ENCODE measurements around the gene DCHS2. TPM values are rescaled to one million over a fixed set of nuclear protein-coding genes. Genes with fewer than 3 reads are reported as not detected.

DCHS2 gene
- total RNA-seq, 2 experiments from 2014 or later, result 0.16 to 0.22 TPM

DNA sequence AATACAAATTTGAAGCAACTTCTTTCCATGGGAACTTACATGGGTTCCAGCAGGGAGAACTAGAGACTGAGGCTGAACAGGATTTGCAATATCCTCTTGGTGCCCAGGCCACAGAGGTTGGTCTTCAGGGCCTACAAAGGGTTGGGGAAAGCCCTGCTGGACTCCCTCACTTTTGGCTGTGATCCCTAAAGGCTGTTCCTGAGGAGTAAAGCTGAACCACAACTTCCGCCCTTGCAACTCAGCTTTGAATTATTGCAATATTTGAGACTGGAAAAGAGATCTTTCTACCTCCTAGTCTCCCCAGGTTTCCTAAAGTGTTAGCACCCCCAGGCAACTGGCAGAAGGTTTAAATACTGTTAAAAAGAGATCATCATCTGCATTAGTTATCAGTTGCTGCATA is 26.9 kb downstream of the DCHS2 start:
- no peaks in the 10 kb centered on the region for H3K4me1 Mint-ChIP-seq (ENCODE audit: low read depth)
- Histone ChIP-seq H3K36me3 (ENCODE audit: insufficient read depth, low read length) (no peaks in the 10 kb centered on the region), H3K9me3 (ENCODE audit: control insufficient read depth in 1 of 2, insufficient read depth in 1 of 2, low read length in 2 of 2) (no peaks in the 10 kb centered on the region), H3K27me3 (ENCODE audit: control insufficient read depth in 1 of 2, insufficient read depth in 2 of 2, low read length in 2 of 2) (no peaks in the 10 kb centered on the region), H3K27ac (ENCODE audit: low read depth in 1 of 2, low read length in 2 of 2) (no peak overlapping the region), H3K4me3 (ENCODE audit: low read length) (no peak overlapping the region), H3K4me1 (ENCODE audit: insufficient read depth, low read length) (no peaks in the 10 kb centered on the region)
- DNase-seq (no peak), ATAC-seq (ENCODE audit: poor library complexity) (no peak)
- no peak overlapping the region for H3K4me3 Mint-ChIP-seq
- peaks cover 22% of the 10 kb centered on the region for H3K27me3 Mint-ChIP-seq
- ChIA-PET CTCF (no interaction called here), POLR2A (no interaction called here)
- no peak overlapping the region for H3K27ac Mint-ChIP-seq
- no peaks in the 10 kb centered on the region for H3K36me3 Mint-ChIP-seq (ENCODE audit: low read depth)
- TF ChIP-seq CTCF (IDR thresholded peaks at IDR 0.05), result no peak
- intact Hi-C loops (cut with DNase I, micrococcal nuclease), result no loop called here
- no peaks in the 10 kb centered on the region for H3K9me3 Mint-ChIP-seq

- H3K27ac Mint-ChIP-seq, result no peak overlapping the region
- Histone ChIP-seq H3K4me3 (ENCODE audit: low read length) (no peak overlapping the region), H3K4me1 (ENCODE audit: insufficient read depth, low read length) (no peaks in the 10 kb centered on the region), H3K27ac (ENCODE audit: low read depth in 1 of 2, low read length in 2 of 2) (no peak overlapping the region), H3K9me3 (ENCODE audit: control insufficient read depth in 1 of 2, insufficient read depth in 1 of 2, low read length in 2 of 2) (no peaks in the 10 kb centered on the region), H3K27me3 (ENCODE audit: control insufficient read depth in 1 of 2, insufficient read depth in 2 of 2, low read length in 2 of 2) (peaks cover 0 to 4% of the 10 kb centered on the region in 2 experiments), H3K36me3 (ENCODE audit: insufficient read depth, low read length) (no peaks in the 10 kb centered on the region)
- no peaks in the 10 kb centered on the region for H3K36me3 Mint-ChIP-seq (ENCODE audit: low read depth)
- DNase-seq, result no peak
- POLR2A ChIA-PET, result no interaction called here
- no peak for TF ChIP-seq CTCF (IDR thresholded peaks at IDR 0.05)
- peaks cover 32% of the 10 kb centered on the region for H3K27me3 Mint-ChIP-seq
- intact Hi-C loops (cut with DNase I, micrococcal nuclease), result no loop called here
- no peaks in the 10 kb centered on the region for H3K9me3 Mint-ChIP-seq
- ATAC-seq (ENCODE audit: poor library complexity), result no peak
- H3K4me3 Mint-ChIP-seq, result no peak overlapping the region
- CTCF ChIA-PET, result no interaction called here
- no peaks in the 10 kb centered on the region for H3K4me1 Mint-ChIP-seq (ENCODE audit: low read depth)
Measured at GRCh38 chr4:154462081-154462810, 29.4 kb downstream of the DCHS2 start.

DNA sequence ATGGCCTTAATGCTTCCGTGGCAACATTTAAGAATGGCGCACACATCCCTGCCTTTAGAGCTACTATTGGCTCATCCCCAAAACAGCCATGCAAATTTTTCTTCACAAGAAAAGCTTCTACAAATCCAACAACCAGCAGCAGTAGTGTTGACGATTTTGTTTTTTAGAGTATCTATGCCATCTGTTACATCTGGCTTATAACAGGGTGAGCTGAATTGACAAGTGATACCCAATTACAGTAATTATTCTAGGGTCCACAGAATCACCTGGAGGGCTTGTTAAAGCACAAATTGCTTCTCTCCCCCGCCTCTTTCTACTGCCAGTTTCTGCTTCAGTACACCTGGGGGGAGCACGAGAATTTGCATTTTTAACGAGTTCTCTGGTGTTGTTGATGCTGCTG is 34.1 kb downstream of the DCHS2 start:
- Mint-ChIP-seq H3K27me3 (peaks cover 30% of the 10 kb centered on the region), H3K9me3 (no peaks in the 10 kb centered on the region), H3K36me3 (ENCODE audit: low read depth) (no peaks in the 10 kb centered on the region), H3K4me1 (ENCODE audit: low read depth) (no peaks in the 10 kb centered on the region), H3K27ac (no peak overlapping the region), H3K4me3 (no peak overlapping the region)
- no peak overlapping the region for H3K4me3 ChIP-seq (ENCODE audit: low read length)
- no peaks in the 10 kb centered on the region for H3K36me3 ChIP-seq (ENCODE audit: insufficient read depth, low read length)
- H3K9me3 ChIP-seq (ENCODE audit: control insufficient read depth in 1 of 2, insufficient read depth in 1 of 2, low read length in 2 of 2), result no peaks in the 10 kb centered on the region
- DNase-seq (no peak), ATAC-seq (ENCODE audit: poor library complexity) (no peak)
- no peak for TF ChIP-seq CTCF (IDR thresholded peaks at IDR 0.05)
- intact Hi-C loops (cut with DNase I, micrococcal nuclease), result no loop called here
- ChIA-PET CTCF (no interaction called here), POLR2A (no interaction called here)
- no peaks in the 10 kb centered on the region for H3K4me1 ChIP-seq (ENCODE audit: insufficient read depth, low read length)
- H3K27me3 ChIP-seq (ENCODE audit: control insufficient read depth in 1 of 2, insufficient read depth in 2 of 2, low read length in 2 of 2), result peaks cover 0 to 4% of the 10 kb centered on the region in 2 experiments
- H3K27ac ChIP-seq (ENCODE audit: low read depth in 1 of 2, low read length in 2 of 2), result no peak overlapping the region
